GM21576 (cell line): Measurements from ENCODE around the gene LNPEP.

Experiments
- ATAC-seq: cut with Tn5 transposase; IDR thresholded peaks from one replicate; pipeline ENCODE4 v1.9.1; 2021; ENCODE audit warnings: mild to moderate bottlenecking, moderate library complexity; ENCODE audit not compliant: unreplicated experiment

Gene LNPEP

DNA sequence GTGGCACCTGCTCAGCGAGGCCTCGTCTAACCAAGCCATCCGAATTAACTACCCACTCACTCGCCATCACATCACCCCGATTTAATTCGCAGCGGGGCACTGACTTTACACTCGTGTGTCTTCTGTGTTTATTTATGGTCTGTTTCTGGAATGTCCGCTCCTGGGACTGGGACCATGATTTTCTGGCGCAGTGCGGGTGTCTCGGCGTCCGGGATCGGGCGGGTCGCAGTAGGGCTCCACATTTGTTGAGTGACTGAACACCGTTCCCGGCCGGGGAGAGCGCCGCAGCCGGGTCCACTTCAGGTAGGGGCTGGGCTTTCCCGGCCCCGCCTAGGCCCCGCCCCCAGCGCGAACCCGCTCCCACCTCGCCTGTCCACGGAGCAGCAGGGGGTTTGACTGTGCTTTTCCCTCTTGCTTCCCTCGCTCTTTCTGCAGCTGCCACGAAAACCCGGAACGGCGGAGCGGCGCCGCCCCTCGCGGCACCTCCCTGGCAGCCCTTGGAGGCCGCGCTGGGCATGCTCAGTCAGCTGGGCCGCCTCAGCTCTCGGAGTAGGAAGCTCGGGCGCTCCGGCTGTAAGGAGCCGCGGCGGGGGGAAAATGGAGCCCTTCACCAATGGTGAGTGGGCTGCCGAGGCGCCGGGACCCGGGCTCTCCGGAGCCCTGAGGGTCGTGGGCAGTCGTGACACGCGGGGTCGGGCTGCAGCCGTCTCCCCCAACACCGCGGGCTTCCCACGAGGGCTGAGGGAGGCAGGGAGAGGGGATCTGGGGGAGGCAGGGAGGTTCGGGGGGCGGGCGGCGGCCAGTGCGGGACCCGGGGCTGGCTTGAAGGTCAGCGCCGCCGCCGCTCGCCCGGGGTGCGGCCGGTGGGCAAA, at the start of gene LNPEP:
Gene LNPEP (plus strand): TSS at position 522 of the 872 bp plus-strand sequence. CDS start 76 bp downstream, at position 598.
- ATAC-seq = peak; percentile 47

DNA sequence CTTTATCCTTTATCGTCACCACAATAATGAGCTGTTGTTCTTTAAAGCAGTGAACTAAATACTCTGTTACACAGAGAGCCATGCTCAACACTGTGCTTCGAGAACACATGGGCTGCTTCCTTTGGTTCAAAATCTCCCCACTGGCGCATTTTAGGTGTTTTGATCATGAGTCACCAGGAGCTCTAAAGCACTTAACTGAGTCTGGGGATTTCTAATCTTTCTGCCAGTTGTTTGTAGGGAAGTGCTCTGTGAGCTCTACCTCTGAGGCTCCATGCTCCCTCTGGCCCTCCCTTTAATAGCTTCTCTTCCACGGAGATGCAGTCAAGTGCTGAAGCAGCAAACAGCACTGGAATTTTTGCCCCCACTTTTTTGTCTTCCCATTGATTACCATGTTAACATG, 42.5 kb upstream of the LNPEP start:
- no peak for ATAC-seq

DNA sequence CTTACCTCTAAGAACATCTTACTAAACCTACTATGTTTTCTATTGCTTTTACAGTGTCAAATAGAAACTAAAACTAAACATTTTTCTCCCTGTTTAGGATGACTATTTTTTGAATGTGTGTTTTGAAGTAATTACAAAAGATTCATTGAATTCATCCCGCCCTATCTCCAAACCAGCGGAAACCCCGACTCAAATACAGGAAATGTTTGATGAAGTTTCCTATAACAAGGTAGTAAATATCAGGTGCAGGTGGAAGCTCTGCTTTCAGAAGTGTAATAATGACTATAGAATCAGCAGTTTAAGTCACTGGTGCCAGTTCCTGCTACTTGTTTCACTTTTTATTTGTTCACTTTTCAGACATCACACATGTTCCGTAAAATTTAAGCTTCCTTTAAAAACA, 39.6 kb upstream of the LNPEP start:
- peak; percentile 78 for ATAC-seq

DNA sequence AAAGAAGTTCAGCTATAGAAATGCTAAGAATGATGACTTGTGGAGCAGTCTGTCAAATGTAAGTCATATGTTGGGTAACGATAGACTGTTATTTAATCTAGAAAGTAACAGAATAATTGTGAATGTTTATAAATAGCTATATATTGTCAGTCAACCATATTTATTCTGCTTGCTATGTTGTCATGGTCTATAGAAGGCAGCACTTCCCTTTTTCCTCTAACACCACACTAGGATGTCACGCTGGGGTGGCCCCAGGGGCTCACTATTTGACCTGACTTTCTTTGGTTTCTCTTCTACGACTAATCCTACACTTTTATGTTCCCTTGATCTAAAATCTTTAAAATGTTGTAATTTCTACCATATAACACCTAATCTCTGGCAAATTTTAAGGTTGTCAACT, 39.1 kb upstream of the LNPEP start:
- peak; percentile 93 for ATAC-seq

DNA sequence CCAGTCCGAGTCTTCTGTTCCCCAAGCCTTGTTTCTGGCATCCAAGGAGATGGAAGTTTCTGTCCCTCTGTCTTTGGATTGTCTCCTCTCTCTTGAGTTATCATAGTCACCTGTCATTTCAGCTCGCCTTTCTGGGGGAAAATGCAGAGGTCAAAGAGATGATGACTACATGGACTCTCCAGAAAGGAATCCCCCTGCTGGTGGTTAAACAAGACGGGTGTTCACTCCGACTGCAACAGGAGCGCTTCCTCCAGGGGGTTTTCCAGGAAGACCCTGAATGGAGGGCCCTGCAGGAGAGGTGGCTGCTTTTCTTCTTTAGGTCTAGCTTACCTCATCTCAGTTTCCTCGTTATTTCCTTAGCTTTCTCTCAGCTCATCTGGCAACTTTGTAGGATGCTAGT, 34.5 kb upstream of the LNPEP start:
- no peak for ATAC-seq

DNA sequence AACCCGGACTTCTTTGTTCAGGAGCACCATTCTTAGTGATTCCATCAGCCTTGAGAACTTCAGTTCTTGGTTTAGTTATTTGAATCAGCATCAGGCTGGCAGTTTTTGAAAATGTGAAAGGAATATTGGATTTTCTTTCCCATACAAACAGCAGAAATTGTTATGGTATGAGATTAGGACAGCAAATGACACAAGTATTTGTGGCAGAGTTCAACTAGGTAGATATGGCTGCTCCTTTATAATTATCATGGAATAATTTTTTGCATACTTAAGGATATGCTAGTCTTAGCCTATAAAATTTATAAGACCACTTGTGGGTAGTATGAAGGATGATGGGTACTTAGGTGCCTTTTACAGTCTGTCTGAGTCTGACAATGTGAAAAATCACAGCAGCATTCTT, 34.0 kb upstream of the LNPEP start:
- no peak for ATAC-seq

DNA sequence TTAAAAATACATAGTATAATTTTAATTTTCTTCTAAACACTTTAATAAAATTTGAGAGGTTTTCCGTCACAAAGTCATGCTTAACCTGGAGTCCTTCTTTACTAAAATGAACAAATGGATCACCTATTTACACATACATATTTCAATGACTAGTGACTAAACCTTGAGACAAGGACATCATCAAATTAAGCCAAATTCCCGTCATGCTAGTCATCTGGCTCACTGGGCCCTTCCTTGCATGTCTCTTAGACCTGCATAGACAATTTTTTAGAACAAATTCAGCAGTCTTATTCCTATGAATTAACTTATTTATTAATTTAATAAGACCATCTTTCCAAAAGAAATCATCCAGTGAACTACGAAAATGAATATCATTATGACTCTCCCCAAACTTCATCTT, 33.0 kb upstream of the LNPEP start:
- no peak for ATAC-seq

DNA sequence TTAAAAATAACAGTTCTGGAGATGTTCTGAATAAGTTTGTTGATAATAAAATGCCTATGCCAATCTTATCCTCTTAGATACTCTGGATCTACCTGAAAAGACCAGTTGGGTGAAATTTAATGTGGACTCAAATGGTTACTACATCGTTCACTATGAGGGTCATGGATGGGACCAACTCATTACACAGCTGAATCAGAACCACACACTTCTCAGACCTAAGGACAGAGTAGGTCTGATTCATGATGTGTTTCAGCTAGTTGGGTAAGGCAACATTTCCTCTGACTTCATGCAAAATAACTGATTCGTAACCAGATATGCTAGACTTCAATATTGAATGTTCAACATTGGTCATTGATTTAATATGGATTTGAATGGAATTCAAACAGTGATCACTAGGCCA, 32.6 kb upstream of the LNPEP start:
- no peak for ATAC-seq

DNA sequence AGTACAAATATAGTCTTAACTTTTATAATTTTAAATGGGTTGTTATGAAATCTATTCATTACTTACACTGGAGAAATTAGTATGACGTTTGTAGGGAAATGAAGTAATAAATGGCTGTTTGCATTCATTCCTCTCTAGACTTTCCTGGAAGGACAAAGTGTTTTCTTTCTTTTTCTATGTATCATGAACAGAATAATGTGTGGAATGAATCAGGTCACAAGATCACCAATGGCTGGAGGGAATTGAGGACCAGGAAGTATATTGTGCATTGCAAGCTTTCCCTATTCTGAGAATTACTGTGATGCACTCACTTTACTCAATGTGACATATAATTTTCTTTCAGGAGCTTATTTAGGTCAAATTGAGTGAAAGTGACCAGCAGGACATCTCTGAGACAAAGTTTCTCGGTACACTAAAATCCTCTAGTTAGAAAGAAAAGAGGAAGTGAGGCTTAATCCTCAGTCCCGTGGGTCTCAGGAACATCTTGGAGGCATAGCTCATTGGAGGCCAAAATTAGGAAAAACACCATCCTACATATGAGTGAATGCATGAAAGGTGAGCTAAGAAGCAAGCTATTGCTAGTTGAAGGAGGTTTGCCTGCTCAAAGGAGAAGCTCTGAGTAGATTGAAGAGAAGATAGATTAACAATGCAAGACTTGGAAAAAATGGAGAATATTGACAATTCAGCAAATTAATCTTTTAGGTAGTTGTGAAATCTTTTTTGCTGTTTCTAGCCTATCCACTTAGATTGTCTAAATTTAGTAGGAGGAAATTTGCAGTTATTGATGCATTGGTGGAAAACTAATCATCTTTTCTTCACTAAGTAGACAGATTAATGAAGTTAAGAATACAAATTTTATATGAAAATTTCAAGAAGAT, 31.6 kb upstream of the LNPEP start:
- no peak for ATAC-seq

DNA sequence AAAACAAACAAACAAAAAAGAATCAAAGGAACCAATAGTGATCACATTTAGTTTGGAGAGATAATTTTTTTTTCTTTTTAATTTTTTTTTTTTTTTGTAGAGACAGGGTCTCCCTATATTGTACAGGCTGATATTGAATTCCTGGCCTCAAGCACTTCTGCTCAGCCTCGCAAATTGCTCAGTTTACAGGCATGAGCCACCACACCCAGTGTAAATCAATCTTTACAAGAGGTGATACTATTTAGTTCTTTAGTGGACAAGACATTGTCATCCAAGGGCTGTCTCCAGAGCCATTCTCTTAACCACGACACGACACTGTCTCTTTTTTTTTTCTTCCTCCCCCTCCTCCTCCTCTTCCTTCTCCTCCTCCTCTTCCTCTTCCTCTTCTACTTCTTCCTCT, 30.0 kb upstream of the LNPEP start:
- ATAC-seq = no peak

DNA sequence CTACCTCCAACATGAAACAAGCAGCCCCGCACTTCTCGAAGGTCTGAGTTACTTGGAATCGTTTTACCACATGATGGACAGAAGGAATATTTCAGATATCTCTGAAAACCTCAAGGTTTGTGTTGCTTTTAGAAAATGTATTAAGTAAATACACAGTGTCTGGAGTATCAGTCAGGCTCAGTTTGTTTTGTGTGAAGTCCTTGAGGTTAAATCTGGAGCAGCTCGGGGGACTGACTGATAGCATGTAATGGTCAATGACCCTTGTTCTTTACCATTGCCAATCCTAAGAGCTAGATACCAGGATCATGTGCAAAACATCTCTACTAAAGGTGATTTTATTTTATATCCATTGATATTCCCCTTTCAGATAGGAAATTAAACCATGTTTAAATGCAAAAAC, 26.9 kb upstream of the LNPEP start:
- ATAC-seq = no peak

DNA sequence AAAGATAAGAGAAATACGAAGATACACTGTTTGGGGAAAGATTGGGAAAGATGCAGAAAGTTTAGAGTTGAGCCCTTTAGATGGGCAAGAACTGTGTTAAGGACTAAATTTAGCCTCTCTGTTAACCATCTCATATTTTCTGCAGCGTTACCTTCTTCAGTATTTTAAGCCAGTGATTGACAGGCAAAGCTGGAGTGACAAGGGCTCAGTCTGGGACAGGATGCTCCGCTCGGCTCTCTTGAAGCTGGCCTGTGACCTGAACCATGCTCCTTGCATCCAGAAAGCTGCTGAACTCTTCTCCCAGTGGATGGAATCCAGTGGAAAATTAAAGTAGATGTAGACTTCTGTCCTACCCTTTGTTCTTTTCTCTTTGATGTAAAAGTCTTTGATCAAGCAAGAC, 26.4 kb upstream of the LNPEP start:
- no peak for ATAC-seq

DNA sequence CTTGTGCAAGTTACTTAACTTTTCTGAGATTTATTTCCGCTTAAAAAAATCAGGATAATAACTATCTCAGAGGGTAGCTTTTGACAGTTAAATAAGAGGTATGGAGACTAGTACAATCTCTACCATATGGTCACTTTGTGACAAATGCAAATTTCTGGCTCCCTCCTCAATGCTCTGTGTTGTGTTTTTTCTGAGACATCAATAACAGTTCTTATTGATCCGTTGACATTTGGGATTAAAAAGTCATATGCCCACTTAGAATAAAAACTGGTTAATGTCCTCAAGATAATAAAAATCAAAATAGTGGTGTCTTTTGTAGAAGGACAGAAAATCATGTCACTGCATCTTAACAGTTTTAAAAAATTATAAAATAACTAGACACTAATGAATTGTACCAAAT, 24.7 kb upstream of the LNPEP start:
- ATAC-seq = no peak

DNA sequence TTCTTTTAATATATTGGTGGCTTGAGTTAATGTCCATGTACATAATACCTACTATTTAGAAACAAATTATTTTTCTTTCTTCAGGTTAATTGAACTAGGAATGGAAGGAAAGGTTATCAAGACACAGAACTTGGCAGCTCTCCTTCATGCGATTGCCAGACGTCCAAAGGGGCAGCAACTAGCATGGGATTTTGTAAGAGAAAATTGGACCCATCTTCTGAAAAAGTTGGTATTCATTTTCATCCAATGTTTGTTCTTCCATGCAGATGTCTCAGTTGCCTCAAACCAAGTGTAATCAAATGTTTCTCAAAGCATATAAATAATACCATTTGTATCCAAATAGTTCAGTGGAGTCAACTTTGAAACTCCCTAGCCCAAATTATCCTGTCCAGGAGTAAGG, 22.6 kb upstream of the LNPEP start:
- ATAC-seq = no peak

DNA sequence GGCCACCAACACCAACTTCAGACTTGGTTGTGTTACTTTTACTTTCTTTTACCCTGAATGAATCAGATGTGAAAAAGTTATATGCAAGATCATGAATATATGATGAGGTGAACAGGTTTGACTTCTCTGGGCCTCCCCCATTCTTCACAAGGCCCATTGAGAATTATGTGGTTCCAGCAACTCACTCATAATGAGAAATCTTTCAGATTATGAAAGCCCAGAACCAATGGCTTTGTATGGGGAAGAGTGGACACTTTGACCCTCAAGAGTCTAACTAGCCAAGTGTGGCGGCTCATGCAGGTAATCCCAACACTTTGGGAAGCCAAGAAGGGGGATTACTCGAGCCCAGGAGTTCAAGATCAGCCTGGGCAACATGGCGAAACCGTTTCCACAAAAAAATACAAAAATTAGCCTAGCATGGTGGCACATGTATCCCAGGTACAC, 16.1 kb upstream of the LNPEP start:
- peak; percentile 59 for ATAC-seq

DNA sequence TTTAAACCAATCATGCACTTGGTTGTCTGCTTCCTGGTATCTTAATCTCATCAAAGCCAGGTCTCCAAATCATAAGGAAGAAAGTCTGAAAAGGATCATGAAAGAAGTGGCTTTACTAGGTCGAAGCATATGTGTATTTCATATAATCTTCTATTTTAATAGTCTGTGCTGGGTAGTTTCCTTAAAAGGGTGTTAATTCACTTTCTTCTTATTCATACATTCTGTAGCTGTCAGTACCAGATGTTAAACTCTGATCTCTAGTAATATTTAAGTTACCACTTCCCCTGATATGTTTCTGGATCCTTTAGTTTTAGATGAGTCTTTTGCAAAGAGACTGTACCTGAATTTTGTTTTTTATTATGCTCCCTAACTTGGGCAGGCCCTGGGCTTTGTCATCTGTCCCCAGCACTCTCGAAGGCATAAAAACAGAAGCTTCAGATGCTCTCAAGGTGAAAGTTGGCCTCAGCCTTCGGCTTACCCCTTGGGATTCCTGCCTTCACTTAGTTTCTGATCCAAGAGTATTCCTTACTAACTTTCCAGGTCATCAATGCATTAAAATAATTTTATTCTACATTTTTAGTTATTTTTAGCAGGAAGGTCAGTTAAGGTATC, 15.0 kb upstream of the LNPEP start:
- no peak for ATAC-seq

DNA sequence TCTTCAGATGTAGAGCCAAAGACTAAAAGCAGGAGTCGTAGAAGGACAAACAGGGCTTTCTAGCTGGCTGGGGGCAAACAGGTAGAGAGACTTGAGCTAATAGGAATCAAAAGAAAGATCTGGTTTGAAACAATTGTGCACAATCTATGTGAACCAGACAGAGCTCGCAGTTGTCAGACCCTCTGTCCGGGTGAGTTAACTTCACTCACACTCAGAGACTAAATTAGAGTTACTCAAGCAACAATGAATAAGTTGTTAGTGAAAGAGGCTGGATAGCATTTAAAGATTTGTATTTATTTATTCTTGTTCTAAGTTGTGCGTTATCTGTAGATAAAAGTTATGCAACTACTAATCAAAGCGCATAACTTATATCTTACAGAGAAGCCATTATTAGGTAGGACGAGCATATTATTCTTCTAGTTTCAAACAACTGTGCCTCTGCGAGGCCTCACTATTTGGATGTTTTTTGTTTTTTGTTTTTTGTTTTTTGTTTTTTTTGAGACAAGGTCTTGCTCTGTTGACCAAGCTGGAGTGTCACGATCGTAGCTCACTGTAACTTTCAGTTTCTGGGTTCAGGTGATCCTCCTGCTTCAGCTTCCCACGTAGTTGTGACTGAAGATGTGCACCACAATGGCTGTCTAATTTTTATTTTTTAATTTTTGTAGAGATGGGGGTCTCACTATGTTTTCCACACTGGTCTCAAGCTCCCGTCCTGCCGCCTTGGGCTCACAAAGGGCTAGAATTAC, 13.2 kb upstream of the LNPEP start:
- ATAC-seq = no peak

DNA sequence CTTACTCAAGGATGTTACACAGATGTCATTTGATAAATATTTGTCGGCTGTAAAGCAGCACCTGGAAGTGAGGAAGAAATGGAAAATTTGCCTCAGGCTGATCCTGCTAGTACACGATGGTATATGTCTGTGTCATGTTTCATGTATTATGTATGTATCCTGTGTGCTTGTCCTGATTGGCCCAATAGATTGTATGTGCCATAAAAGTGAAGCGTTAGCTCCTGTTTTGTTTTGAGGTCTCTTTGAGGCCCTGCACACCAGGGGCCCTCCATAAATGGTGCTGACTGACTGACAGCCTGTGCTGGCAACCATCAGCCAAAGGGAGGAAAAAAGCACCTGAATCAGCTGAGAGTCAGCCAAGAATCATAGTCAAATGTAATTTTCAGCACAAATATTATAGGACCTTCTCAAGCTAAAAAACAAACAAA, 11.8 kb upstream of the LNPEP start:
- ATAC-seq = no peak

DNA sequence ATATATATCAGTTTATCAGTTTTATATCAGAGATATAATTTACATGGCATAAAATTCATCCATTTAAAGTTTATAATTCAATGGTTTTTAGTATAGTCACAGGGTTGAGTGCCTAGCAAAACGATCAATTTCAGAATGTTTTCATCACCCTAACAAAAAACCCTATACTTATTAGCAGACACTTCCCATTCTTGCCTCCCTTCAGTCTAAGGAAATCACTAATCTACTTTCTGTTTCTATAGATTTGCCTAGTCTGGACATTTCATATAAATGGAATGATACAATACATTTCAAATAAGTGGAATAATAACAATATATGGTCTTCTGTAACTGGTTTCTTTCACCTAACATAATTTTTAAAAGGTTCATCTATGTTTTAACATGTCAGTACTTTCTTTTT, 9.6 kb upstream of the LNPEP start:
- no peak for ATAC-seq

DNA sequence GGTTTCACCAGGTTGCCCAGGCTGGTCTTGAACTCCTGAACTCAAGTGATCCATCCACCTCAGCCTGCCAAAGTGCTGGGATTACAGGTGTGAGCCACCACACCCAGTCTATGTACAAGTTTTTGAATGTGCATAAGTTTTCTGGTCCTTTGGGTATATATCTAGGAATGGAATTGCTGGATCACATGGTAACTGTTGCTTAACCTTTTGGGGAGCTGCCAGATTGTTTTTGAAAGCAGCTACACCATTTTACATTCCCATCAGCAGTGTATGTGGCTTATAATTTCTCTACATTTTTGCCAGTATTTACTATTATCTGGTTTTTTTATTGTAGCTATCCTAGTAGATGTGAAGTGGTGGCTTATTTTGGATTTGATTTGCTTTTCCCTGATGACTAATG, 8.9 kb upstream of the LNPEP start:
- ATAC-seq = no peak
